D721Med (cell line): ENCODE data around the gene FAM24B.

Experiments
- DNase-seq: peaks from one replicate; pipeline ENCODE4 v3.0.0; 2011; ENCODE audit warnings: low spot score; ENCODE audit not compliant: insufficient read length
- FAIRE-seq: peaks from 2 replicates; lab custom pipeline; 2011; peaks lifted over from hg19 to GRCh38; lab: Jason Lieb, UNC
- CTCF ChIP-seq: IDR thresholded peaks from 2 replicates; pipeline ENCODE4 v1.5.1; 2012; ENCODE audit warnings: mild to moderate bottlenecking, control low read depth; ENCODE audit not compliant: insufficient read depth; ENCODE audit errors: missing control alignments

FAM24B gene

GRCh38 chr10:122835908-122836307 lies 43.5 kb downstream of the FAM24B start:
- FAIRE-seq (no peak), DNase-seq (no peak)
- TF ChIP-seq CTCF: no peak

GRCh38 chr10:122830965-122831353 lies 48.4 kb downstream of the FAM24B start:
- DNase-seq: no peak
- no peak for TF ChIP-seq CTCF
- no peak for FAIRE-seq

GRCh38 chr10:122830273-122830964 lies 49.0 kb downstream of the FAM24B start:
- DNase-seq (no peak), FAIRE-seq (no peak)
- no peak for TF ChIP-seq CTCF

- FAIRE-seq (no peak), DNase-seq (no peak)
- no peak for TF ChIP-seq CTCF
Observed at GRCh38 chr10:122829454-122829853, 49.9 kb downstream of the FAM24B start.

GRCh38 chr10:122828716-122829255 lies 50.6 kb downstream of the FAM24B start:
- DNase-seq: no peak
- no peak for TF ChIP-seq CTCF
- FAIRE-seq: no peak

- no peak for TF ChIP-seq CTCF
- no peak for FAIRE-seq
Observed at GRCh38 chr10:122827302-122827701, 52.1 kb downstream of the FAM24B start.

More at GRCh38 chr10:122827302-122827701, 52.1 kb downstream of the FAM24B start:
- DNase-seq: no peak
